K562 (cell line): ENCODE results near the gene NBEAL2. TPM values are rescaled to one million over a fixed set of nuclear protein-coding genes. Genes with fewer than 3 reads are reported as not detected.

Experiments used
- CBFA2T3 ChIP-seq: fragments of 450-650 bp; IDR thresholded peaks from 2 replicates; pipeline ENCODE4 v1.6.1; 2017
- CXXC5 ChIP-seq: fragments of 250-450 bp; sonication (Bioruptor Pico); IDR thresholded peaks from 2 replicates; pipeline ENCODE4 v1.8.0; 2022; ENCODE audit warnings: inconsistent platforms, mild to moderate bottlenecking, moderate library complexity
- DPF2 ChIP-seq: fragments of 450-650 bp; IDR thresholded peaks from 2 replicates; pipeline ENCODE4 v1.6.1; 2016
- FOXK2 ChIP-seq, 2 experiments: fragments of 450-650 bp; IDR thresholded peaks in 1 of 2; conservative IDR thresholded peaks in 1 of 2; 2 replicates each; pipeline ENCODE4 v1.6.1; 2016; ENCODE audit warnings: low read depth in 2 of 2, mild to moderate bottlenecking in 1 of 2
- FOXP1 ChIP-seq: sonication (generic); formaldehyde crosslinking; IDR thresholded peaks from 2 replicates; pipeline ENCODE4 v1.8.0; 2022; ENCODE audit warnings: mild to moderate bottlenecking, missing genetic modification reagents
- MBD2 ChIP-seq: sonication (generic); IDR thresholded peaks from 2 replicates; pipeline ENCODE4 v1.6.1; 2016; ENCODE audit warnings: low read depth, borderline replicate concordance
- NCOR1 ChIP-seq: fragments of 450-650 bp; IDR thresholded peaks from 2 replicates; pipeline ENCODE4 v1.6.1; 2016; ENCODE audit warnings: mild to moderate bottlenecking, moderate library complexity
- NFE2 ChIP-seq: IDR thresholded peaks from 2 replicates; pipeline ENCODE4 v1.6.1; 2014; ENCODE audit warnings: antibody characterized with exemption, low read depth
- NRF1 ChIP-seq, 2 experiments: fragments of 450-650 bp; IDR thresholded peaks in 1 of 2; conservative IDR thresholded peaks in 1 of 2; 2 replicates each; pipeline ENCODE4 v1.6.1; 2014; ENCODE audit warnings: mild to moderate bottlenecking in 2 of 2
- POLR2AphosphoS5 ChIP-seq: IDR thresholded peaks from 2 replicates; pipeline ENCODE4 v1.6.1; 2011; ENCODE audit warnings: mild to moderate bottlenecking, low read depth, low read length, moderate library complexity; ENCODE audit not compliant: control insufficient read depth, insufficient read depth
- RNF2 ChIP-seq: sonication (generic); IDR thresholded peaks from 2 replicates; pipeline ENCODE4 v1.6.1; 2016
- ZNF77 ChIP-seq: fragments of 250-450 bp; sonication (Bioruptor Pico); IDR thresholded peaks from 2 replicates; pipeline ENCODE4 v1.5.0; 2020
- polyA plus RNA-seq, 8 experiments: library from polyadenylated mRNA; depleted of rRNA in 4 of 8; stranded (reverse) in 5 of 8; unstranded in 3 of 8; fragments of >200 nt; fragmentation: Nextera tagmentation in 2 of 8; fragmentation: Illumina TruSeq in 1 of 8; extraction: Ambion mirVana in 2 of 8; extraction: Trizol in 1 of 8; gene quantifications; 2 replicates each; pipeline versions ENCODE4 v1.2.1 to v1.2.3, GENCODE V29; 2011 to 2014; ENCODE audit warnings: inconsistent platforms in 1 of 8, missing spikeins in 1 of 8
- total RNA-seq, 7 experiments: library from RNA; depleted of rRNA in 6 of 7; stranded (reverse); fragments of >200 nt in 6 of 7; fragmentation: Illumina TruSeq in 2 of 7; extraction: Trizol in 2 of 7; gene quantifications; 2 replicates each; pipeline versions ENCODE4 v1.2.1 to v1.2.3, GENCODE V29; 2011 to 2021; ENCODE audit warnings: low replicate concordance in 1 of 7
- TF ChIP-seq, protein P1 (sequence below): sonication (generic); formaldehyde crosslinking; IDR thresholded peaks from 2 replicates; pipeline ENCODE4 v1.8.1; 2023; ENCODE audit warnings: mild to moderate bottlenecking, missing genetic modification reagents
- TF ChIP-seq, protein P2 (sequence below): sonication (generic); formaldehyde crosslinking; IDR thresholded peaks from 2 replicates; pipeline ENCODE4 v1.8.0; 2022; ENCODE audit warnings: mild to moderate bottlenecking, missing genetic modification reagents
- TF ChIP-seq, protein P3 (sequence below), 2 experiments: IDR thresholded peaks in 1 of 2; conservative IDR thresholded peaks in 1 of 2; 2 replicates each; pipeline ENCODE4 v1.6.1; 2016; ENCODE audit warnings: low read depth in 2 of 2, mild to moderate bottlenecking in 1 of 2, missing compliant biosample characterization in 1 of 2, missing genetic modification characterization in 1 of 2, moderate library complexity in 1 of 2
- TF ChIP-seq, protein P4 (sequence below): IDR thresholded peaks from 2 replicates; pipeline ENCODE4 v1.6.1; 2012; ENCODE audit warnings: low read depth, low read length, improper control_type of control experiment, borderline replicate concordance

NBEAL2 gene
- total and polyA plus RNA-seq, 9 of the 15 experiments (the other 6 are each of a cell fraction or from before 2014, with no cell fraction given): 0.06 to 114 (median 29.6) TPM

DNA sequence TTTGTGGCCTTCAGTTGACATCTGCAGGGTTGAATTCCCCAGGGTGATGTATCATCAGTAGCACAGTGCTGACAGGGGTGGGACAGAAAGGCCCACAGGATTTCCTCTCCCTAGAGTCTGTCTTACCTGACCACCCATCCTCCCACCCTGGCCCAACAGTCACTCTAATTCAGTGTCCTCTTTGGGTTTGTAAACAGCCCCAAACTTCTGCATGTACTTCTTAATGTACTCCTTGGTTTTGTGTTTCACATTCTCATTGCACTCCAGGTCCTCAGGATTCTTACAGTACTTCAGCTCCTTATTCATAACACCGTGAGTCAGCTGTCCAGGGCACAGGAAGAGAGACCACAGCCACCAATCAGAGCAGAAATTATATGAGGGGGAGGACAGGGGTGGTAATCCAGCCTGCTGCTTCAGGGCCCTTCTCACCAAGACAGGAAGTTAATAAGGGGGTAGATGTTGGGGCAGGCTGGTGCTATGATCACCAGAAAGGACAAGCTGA is 37.5 kb downstream of the NBEAL2 start (continued):
- TF ChIP-seq CBFA2T3 (peak; percentile 49), DPF2 (peak; percentile 90), NFE2 (peak; percentile 94), FOXK2 (conservative IDR thresholded peaks at IDR 0.05 in 1 of 2, IDR thresholded peaks at IDR 0.05 in 1 of 2; ENCODE audit: low read depth in 2 of 2) (peak; percentile 62 to 77; a peak in 3 of 4 replicates), NCOR1 (peak; percentile 33; the same call in 1 of the 2 replicates), NRF1 (conservative IDR thresholded peaks at IDR 0.05 in 1 of 2, IDR thresholded peaks at IDR 0.05 in 1 of 2) (peak in 1 of 2 experiments; percentile 42; a peak in 2 of 4 replicates), RNF2 (0 out of 2 replicates have a peak, but pooled peaks have one; percentile 38), POLR2AphosphoS5 (peak; percentile 37; the same call in 1 of the 2 replicates), MBD2 (0 out of 2 replicates have a peak, but pooled peaks have one; percentile 20), FOXP1 (0 out of 2 replicates have a peak, but pooled peaks have one; percentile 41), CXXC5 (peak; percentile 57; the same call in 1 of the 2 replicates), ZNF77 (CRISPR knock-in tag) (no peak)
- TF ChIP-seq, protein P1, sequence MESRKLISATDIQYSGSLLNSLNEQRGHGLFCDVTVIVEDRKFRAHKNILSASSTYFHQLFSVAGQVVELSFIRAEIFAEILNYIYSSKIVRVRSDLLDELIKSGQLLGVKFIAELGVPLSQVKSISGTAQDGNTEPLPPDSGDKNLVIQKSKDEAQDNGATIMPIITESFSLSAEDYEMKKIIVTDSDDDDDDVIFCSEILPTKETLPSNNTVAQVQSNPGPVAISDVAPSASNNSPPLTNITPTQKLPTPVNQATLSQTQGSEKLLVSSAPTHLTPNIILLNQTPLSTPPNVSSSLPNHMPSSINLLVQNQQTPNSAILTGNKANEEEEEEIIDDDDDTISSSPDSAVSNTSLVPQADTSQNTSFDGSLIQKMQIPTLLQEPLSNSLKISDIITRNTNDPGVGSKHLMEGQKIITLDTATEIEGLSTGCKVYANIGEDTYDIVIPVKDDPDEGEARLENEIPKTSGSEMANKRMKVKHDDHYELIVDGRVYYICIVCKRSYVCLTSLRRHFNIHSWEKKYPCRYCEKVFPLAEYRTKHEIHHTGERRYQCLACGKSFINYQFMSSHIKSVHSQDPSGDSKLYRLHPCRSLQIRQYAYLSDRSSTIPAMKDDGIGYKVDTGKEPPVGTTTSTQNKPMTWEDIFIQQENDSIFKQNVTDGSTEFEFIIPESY (CRISPR knock-in tag): peak; percentile 46; the same call in 1 of the 2 replicates
- TF ChIP-seq, protein P2, sequence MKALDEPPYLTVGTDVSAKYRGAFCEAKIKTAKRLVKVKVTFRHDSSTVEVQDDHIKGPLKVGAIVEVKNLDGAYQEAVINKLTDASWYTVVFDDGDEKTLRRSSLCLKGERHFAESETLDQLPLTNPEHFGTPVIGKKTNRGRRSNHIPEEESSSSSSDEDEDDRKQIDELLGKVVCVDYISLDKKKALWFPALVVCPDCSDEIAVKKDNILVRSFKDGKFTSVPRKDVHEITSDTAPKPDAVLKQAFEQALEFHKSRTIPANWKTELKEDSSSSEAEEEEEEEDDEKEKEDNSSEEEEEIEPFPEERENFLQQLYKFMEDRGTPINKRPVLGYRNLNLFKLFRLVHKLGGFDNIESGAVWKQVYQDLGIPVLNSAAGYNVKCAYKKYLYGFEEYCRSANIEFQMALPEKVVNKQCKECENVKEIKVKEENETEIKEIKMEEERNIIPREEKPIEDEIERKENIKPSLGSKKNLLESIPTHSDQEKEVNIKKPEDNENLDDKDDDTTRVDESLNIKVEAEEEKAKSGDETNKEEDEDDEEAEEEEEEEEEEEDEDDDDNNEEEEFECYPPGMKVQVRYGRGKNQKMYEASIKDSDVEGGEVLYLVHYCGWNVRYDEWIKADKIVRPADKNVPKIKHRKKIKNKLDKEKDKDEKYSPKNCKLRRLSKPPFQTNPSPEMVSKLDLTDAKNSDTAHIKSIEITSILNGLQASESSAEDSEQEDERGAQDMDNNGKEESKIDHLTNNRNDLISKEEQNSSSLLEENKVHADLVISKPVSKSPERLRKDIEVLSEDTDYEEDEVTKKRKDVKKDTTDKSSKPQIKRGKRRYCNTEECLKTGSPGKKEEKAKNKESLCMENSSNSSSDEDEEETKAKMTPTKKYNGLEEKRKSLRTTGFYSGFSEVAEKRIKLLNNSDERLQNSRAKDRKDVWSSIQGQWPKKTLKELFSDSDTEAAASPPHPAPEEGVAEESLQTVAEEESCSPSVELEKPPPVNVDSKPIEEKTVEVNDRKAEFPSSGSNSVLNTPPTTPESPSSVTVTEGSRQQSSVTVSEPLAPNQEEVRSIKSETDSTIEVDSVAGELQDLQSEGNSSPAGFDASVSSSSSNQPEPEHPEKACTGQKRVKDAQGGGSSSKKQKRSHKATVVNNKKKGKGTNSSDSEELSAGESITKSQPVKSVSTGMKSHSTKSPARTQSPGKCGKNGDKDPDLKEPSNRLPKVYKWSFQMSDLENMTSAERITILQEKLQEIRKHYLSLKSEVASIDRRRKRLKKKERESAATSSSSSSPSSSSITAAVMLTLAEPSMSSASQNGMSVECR (CRISPR knock-in tag): peak; percentile 63; the same call in 1 of the 2 replicates
- TF ChIP-seq, protein P3, sequence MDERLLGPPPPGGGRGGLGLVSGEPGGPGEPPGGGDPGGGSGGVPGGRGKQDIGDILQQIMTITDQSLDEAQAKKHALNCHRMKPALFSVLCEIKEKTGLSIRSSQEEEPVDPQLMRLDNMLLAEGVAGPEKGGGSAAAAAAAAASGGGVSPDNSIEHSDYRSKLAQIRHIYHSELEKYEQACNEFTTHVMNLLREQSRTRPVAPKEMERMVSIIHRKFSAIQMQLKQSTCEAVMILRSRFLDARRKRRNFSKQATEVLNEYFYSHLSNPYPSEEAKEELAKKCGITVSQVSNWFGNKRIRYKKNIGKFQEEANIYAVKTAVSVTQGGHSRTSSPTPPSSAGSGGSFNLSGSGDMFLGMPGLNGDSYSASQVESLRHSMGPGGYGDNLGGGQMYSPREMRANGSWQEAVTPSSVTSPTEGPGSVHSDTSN (CRISPR knock-in tag; IDR thresholded peaks at IDR 0.05; ENCODE audit: low read depth): no peak
- TF ChIP-seq, protein P3 (tag; conservative IDR thresholded peaks at IDR 0.05; ENCODE audit: low read depth): peak; percentile 83
- TF ChIP-seq, protein P4, sequence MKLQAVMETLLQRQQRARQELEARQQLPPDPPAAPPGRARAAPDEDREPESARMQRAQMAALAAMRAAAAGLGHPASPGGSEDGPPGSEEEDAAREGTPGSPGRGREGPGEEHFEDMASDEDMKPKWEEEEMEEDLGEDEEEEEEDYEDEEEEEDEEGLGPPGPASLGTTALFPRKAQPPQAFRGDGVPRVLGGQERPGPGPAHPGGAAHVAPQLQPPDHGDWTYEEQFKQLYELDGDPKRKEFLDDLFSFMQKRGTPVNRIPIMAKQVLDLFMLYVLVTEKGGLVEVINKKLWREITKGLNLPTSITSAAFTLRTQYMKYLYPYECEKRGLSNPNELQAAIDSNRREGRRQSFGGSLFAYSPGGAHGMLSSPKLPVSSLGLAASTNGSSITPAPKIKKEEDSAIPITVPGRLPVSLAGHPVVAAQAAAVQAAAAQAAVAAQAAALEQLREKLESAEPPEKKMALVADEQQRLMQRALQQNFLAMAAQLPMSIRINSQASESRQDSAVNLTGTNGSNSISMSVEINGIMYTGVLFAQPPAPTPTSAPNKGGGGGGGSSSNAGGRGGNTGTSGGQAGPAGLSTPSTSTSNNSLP: peak; percentile 91; the same call in 1 of the 2 replicates
